GM12878 (cell line): ENCODE measurements around the gene GP9. TPM values are rescaled to one million over a fixed set of nuclear protein-coding genes. Genes with fewer than 3 reads are reported as not detected.

ENCODE experiments used
- ATAC-seq: fragments of 200-7000 bp; cut with Tn5 transposase; 3 replicates; pipeline ENCODE4 v1.9.1; 2020; ENCODE audit warnings: mild to moderate bottlenecking, moderate library complexity
- BruUV-seq: library from RNA; stranded (reverse); fragments of 400-500 nt; replicated peaks from 2 replicates; lab custom pipeline; 2021; lab: Mats Ljungman, UMichigan
- CTCF ChIA-PET: fragments of 300-600 bp; sonication (Branson Sonifier 250); formaldehyde crosslinking; extraction: SDS; loops from one replicate; lab custom pipeline; 2021; ENCODE audit warnings: inconsistent platforms; lab: Yijun Ruan, JAX
- POLR2A ChIA-PET: fragments of 350-600 bp; formaldehyde crosslinking; extraction: SDS; loops from one replicate; lab custom pipeline; 2021; ENCODE audit warnings: inconsistent platforms; lab: Charles Lee
- RAD21 ChIA-PET: fragments of 300-600 bp; sonication (Branson Sonifier 250); formaldehyde crosslinking; loops from one replicate; lab custom pipeline; 2023; ENCODE audit warnings: antibody characterized with exemption; ENCODE audit not compliant: unreplicated experiment; lab: Charles Lee
- SMC1A ChIA-PET: fragments of 300-600 bp; sonication (Branson Sonifier 250); formaldehyde crosslinking; loops from one replicate; lab custom pipeline; 2023; ENCODE audit not compliant: unreplicated experiment, uncharacterized antibody; lab: Charles Lee
- DNase-seq: peaks from one replicate; pipeline ENCODE4 v3.0.0-alpha.2; 2011; ENCODE audit warnings: low read depth, low spot score
- FAIRE-seq: peaks from 3 replicates; lab custom pipeline; 2011; peaks lifted over from hg19 to GRCh38; lab: Jason Lieb, UNC
- H2AFZ ChIP-seq: 2 replicates; pipeline ENCODE4 v1.6.0; 2011; ENCODE audit warnings: low read depth, low read length, control low read depth; ENCODE audit not compliant: control insufficient read depth
- H3K27ac ChIP-seq: 2 replicates; pipeline ENCODE4 v1.5.1; 2011; ENCODE audit warnings: control low read depth; ENCODE audit not compliant: control insufficient read depth, insufficient read depth
- H3K27me3 ChIP-seq, 2 experiments: replicated peaks in 1 of 2; 2 replicates each; pipeline versions ENCODE4 v1.6.0 to v1.6.1; 2011; ENCODE audit warnings: low read length in 1 of 2; ENCODE audit not compliant: control insufficient read depth in 2 of 2, insufficient read depth in 2 of 2
- H3K36me3 ChIP-seq, 2 experiments: 2 replicates each; pipeline ENCODE4 v1.5.1; 2011; ENCODE audit warnings: low read length in 1 of 2; ENCODE audit not compliant: control insufficient read depth in 2 of 2, insufficient read depth in 2 of 2
- H3K4me1 ChIP-seq: 2 replicates; pipeline ENCODE4 v1.6.1; 2011; ENCODE audit warnings: mild to moderate bottlenecking, low read length, moderate library complexity, mixed read lengths; ENCODE audit not compliant: control insufficient read depth, insufficient read depth
- H3K4me2 ChIP-seq: 2 replicates; pipeline ENCODE4 v1.6.0; 2011; ENCODE audit warnings: control low read depth; ENCODE audit not compliant: control insufficient read depth, insufficient read depth
- H3K4me3 ChIP-seq: fragments of 200-600 bp; sonication (generic); 2 replicates; pipeline ENCODE4 v1.5.1; 2016
- H3K79me2 ChIP-seq: 2 replicates; pipeline ENCODE4 v1.6.0; 2011; ENCODE audit warnings: low read length; ENCODE audit not compliant: control insufficient read depth, insufficient read depth
- H3K9ac ChIP-seq: 2 replicates; pipeline ENCODE4 v1.8.0; 2011; ENCODE audit warnings: low read length, control low read depth, mixed read lengths; ENCODE audit not compliant: control insufficient read depth, insufficient read depth
- H3K9me3 ChIP-seq: replicated peaks from 3 replicates; pipeline ENCODE4 v1.5.1; 2011; ENCODE audit warnings: mild to moderate bottlenecking, low read length; ENCODE audit not compliant: control insufficient read depth, insufficient read depth
- H4K20me1 ChIP-seq: 2 replicates; pipeline ENCODE4 v1.6.0; 2011; ENCODE audit not compliant: control insufficient read depth, insufficient read depth
- BCL11A ChIP-seq: IDR thresholded peaks from 2 replicates; pipeline ENCODE4 v1.6.1; 2011; ENCODE audit warnings: low read depth, low read length
- CBX5 ChIP-seq: sonication (generic); IDR thresholded peaks from 2 replicates; pipeline ENCODE4 v1.6.1; 2016; ENCODE audit warnings: low read depth, moderate library complexity, mild to moderate bottlenecking, inconsistent platforms
- CEBPZ ChIP-seq: fragments of 150-350 bp; IDR thresholded peaks from 2 replicates; pipeline ENCODE4 v1.6.1; 2016; ENCODE audit warnings: low read depth, low read length
- DPF2 ChIP-seq: fragments of 450-650 bp; IDR thresholded peaks from 2 replicates; pipeline ENCODE4 v1.6.1; 2017; ENCODE audit warnings: mild to moderate bottlenecking
- ESRRA ChIP-seq: IDR thresholded peaks from 2 replicates; pipeline ENCODE4 v1.6.1; 2012; ENCODE audit warnings: mild to moderate bottlenecking, low read length, improper control_type of control experiment
- HDAC2 ChIP-seq: fragments of 200-600 bp; sonication (generic); IDR thresholded peaks from 2 replicates; pipeline ENCODE4 v1.6.1; 2017
- LARP7 ChIP-seq: fragments of 450-650 bp; IDR thresholded peaks from 2 replicates; pipeline ENCODE4 v1.6.1; 2017; ENCODE audit warnings: mild to moderate bottlenecking
- MTA2 ChIP-seq: fragments of 450-650 bp; IDR thresholded peaks from 2 replicates; pipeline ENCODE4 v1.6.1; 2016; ENCODE audit warnings: low read depth, mild to moderate bottlenecking, moderate library complexity
- NFYB ChIP-seq: IDR thresholded peaks from 2 replicates; pipeline ENCODE4 v1.6.1; 2011; ENCODE audit warnings: low read depth, mild to moderate bottlenecking, low read length, improper control_type of control experiment, moderate library complexity; ENCODE audit not compliant: insufficient read depth
- PKNOX1 ChIP-seq: fragments of 450-650 bp; IDR thresholded peaks from 2 replicates; pipeline ENCODE4 v1.6.1; 2016; ENCODE audit warnings: mild to moderate bottlenecking
- PML ChIP-seq: IDR thresholded peaks from 2 replicates; pipeline ENCODE4 v1.6.1; 2012; ENCODE audit warnings: low read length, inconsistent platforms
- SIN3A ChIP-seq: IDR thresholded peaks from 2 replicates; pipeline ENCODE4 v1.6.1; 2012; ENCODE audit warnings: low read depth, low read length, improper control_type of control experiment
- SP1 ChIP-seq: IDR thresholded peaks from one replicate; pipeline ENCODE4 v1.6.1; 2011; ENCODE audit warnings: low read depth, low read length
- ZNF24 ChIP-seq: fragments of 450-650 bp; IDR thresholded peaks from 2 replicates; pipeline ENCODE4 v1.6.1; 2017; ENCODE audit warnings: antibody characterized with exemption, mild to moderate bottlenecking
- ZZZ3 ChIP-seq: IDR thresholded peaks from 2 replicates; pipeline ENCODE4 v1.6.1; 2011; ENCODE audit warnings: low read depth; ENCODE audit not compliant: control insufficient read depth, insufficient read length
- WGBS: methylation state at CpG from one replicate; pipeline ENCODE4 v1.1.6; 2016; ENCODE audit warnings: low lambda C conversion rate; ENCODE audit not compliant: insufficient replicate concordance, insufficient coverage; ENCODE audit errors: missing lambda C conversion rate; 5-methylcytosine and 5-hydroxymethylcytosine counted together
- in situ Hi-C: fragments of 300-500 bp; cut with MboI; formaldehyde crosslinking; loops from 9 replicates; pipeline ENCODE4 v1.14.3; 2018; ENCODE audit warnings: mixed read lengths
- intact Hi-C: fragments of 100-400 bp; cut with micrococcal nuclease; formaldehyde crosslinking; loops from one replicate; pipeline ENCODE4 v1.14.2; 2022; ENCODE audit not compliant: unreplicated experiment
- polyA plus RNA-seq, 11 experiments: library from polyadenylated mRNA; depleted of rRNA in 4 of 11; unstranded in 6 of 11; stranded (reverse) in 5 of 11; fragments of >200 nt; fragmentation: Nextera tagmentation in 4 of 11; fragmentation: Illumina TruSeq in 1 of 11; extraction: Ambion mirVana in 4 of 11; extraction: Trizol in 1 of 11; gene quantifications; 1 replicate in 1 of 11; 2 replicates in 10 of 11; pipeline versions ENCODE4 v1.2.1 to v1.2.3, GENCODE V29; 2011 to 2016; ENCODE audit warnings: inconsistent platforms in 2 of 11, missing spikeins in 2 of 11, low read depth in 1 of 11
- total RNA-seq, 4 experiments: library from RNA; depleted of rRNA in 3 of 4; stranded (reverse); fragments of >200 nt in 3 of 4; fragmentation: Illumina TruSeq in 1 of 4; extraction: Trizol in 1 of 4; gene quantifications; 2 replicates each; pipeline versions ENCODE4 v1.2.1 to v1.2.3, GENCODE V29; 2013 to 2021

Gene GP9
- total and polyA plus RNA-seq, 10 of the 15 experiments (the other 5 are each of a cell fraction or from before 2014, with no cell fraction given), result 0.15 TPM; not detected in 9

GRCh38 chr3:129033151-129033550 is 27.4 kb upstream of the GP9 start (continued):
- no peak for TF ChIP-seq ZNF24
- TF ChIP-seq PKNOX1, result no peak
- no peak for TF ChIP-seq BCL11A
- TF ChIP-seq HDAC2, result no peak
- no peak for TF ChIP-seq LARP7
- TF ChIP-seq ZZZ3, result no peak
- TF ChIP-seq SP1, result no peak
- TF ChIP-seq PML, result no peak

- Histone ChIP-seq H3K4me3 (no peak overlapping the region), H3K27me3 (no peaks in the 10 kb centered on the region; a peak in 2 of 4 replicates), H4K20me1 (no peaks in the 10 kb centered on the region), H3K27ac (no peak overlapping the region), H3K36me3 (no peaks in the 10 kb centered on the region), H3K79me2 (no peaks in the 10 kb centered on the region), H3K9ac (no peak overlapping the region), H3K9me3 (no peaks in the 10 kb centered on the region; the same call in 2 of the 3 replicates), H3K4me2 (no peak overlapping the region), H2AFZ (no peak overlapping the region), H3K4me1 (no peaks in the 10 kb centered on the region)
- BruUV-seq, result no TSS peak
- POLR2A ChIA-PET, result no interaction called here
- CTCF ChIA-PET, result interaction anchor here (1.2 kb wide), 1 partner anchor 20 kb away, joined by 3 read pairs; no protein-coding TSS in a partner anchor
- no peak for ATAC-seq
- SMC1A ChIA-PET, result no interaction called here
- no peak for DNase-seq
- in situ Hi-C loops (no loop called here), intact Hi-C loops (no loop called here)
- FAIRE-seq, result no peak
- 51% methylated on average over 12 of the region's 12 CpGs for WGBS
- RAD21 ChIA-PET, result no interaction called here
- TF ChIP-seq NFYB (no peak), DPF2 (no peak), MTA2 (no peak), CEBPZ (no peak), CBX5 (no peak), SIN3A (no peak), ESRRA (no peak)
Observed at GRCh38 chr3:129033633-129034321, 26.8 kb upstream of the GP9 start.
